HEK293 (cell line): Measurements from ENCODE around the gene TBC1D14.

Source experiments
- RBAK ChIP-seq: fragments of 450-650 bp; formaldehyde crosslinking; IDR thresholded peaks from 2 replicates; pipeline ENCODE4 v1.5.1; 2016; ENCODE audit warnings: missing biosample characterization, missing genetic modification characterization
- SP2 ChIP-seq: fragments of 450-650 bp; formaldehyde crosslinking; IDR thresholded peaks from 2 replicates; pipeline ENCODE4 v1.5.1; 2016; ENCODE audit warnings: missing biosample characterization, missing genetic modification characterization
- ZNF175 ChIP-seq: fragments of 450-650 bp; formaldehyde crosslinking; IDR thresholded peaks from 2 replicates; pipeline ENCODE4 v1.5.1; 2016; ENCODE audit warnings: missing biosample characterization, missing genetic modification characterization
- ZNF324 ChIP-seq: fragments of 450-650 bp; formaldehyde crosslinking; IDR thresholded peaks from 2 replicates; pipeline ENCODE4 v1.5.1; 2016; ENCODE audit warnings: missing biosample characterization, missing genetic modification characterization
- TF ChIP-seq, protein P1 (sequence below): fragments of 450-650 bp; formaldehyde crosslinking; IDR thresholded peaks from 2 replicates; pipeline ENCODE4 v1.5.1; 2016; ENCODE audit warnings: missing biosample characterization, missing genetic modification characterization
- TF ChIP-seq, protein P2 (sequence below): fragments of 450-650 bp; formaldehyde crosslinking; IDR thresholded peaks from 2 replicates; pipeline ENCODE4 v1.5.1; 2016; ENCODE audit warnings: missing biosample characterization, missing genetic modification characterization, low read depth

DNA sequence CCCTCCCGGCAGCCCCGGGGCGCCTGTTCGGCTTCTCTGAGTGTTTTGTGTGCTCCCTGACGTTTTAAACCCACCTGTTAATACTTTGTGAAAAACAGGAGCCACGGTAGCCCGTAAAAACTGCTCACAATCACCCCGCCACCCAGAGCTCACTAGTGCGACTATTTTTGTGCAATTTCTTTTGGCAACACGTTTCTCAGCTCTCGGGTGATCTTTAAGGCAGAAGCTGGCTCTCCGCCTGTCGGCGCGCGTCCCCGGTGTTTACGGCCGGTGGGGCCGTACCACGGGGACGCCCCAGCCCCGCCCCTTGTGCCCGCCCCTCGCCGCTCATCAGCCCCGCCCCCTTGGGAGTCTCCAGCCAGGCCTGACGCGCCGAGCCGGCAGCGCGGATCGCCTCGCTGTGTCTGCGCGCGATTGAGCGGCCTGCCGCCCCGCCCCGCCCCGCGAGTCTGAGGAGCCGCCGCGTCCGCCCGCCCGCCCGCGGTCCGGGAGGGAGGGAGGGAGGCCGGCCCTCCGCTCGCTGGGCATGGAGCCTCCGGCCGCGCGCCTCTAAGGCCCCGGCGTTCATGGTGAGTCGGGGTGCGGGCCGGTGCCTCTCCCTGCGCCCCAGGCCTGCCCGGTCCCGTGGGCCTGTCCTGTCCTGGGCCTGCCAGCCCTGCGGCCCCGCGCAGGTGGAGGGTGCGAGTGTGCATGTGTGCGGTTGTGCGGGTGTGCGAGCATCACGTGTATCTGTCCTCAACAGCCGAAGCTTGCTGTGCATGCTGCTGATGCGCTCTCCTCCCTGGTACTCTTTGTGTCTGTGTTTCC, 77.4 kb downstream of the TBC1D14 start:
- TF ChIP-seq, protein P1, sequence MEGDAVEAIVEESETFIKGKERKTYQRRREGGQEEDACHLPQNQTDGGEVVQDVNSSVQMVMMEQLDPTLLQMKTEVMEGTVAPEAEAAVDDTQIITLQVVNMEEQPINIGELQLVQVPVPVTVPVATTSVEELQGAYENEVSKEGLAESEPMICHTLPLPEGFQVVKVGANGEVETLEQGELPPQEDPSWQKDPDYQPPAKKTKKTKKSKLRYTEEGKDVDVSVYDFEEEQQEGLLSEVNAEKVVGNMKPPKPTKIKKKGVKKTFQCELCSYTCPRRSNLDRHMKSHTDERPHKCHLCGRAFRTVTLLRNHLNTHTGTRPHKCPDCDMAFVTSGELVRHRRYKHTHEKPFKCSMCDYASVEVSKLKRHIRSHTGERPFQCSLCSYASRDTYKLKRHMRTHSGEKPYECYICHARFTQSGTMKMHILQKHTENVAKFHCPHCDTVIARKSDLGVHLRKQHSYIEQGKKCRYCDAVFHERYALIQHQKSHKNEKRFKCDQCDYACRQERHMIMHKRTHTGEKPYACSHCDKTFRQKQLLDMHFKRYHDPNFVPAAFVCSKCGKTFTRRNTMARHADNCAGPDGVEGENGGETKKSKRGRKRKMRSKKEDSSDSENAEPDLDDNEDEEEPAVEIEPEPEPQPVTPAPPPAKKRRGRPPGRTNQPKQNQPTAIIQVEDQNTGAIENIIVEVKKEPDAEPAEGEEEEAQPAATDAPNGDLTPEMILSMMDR (tag by site-specific recombination), result no peak
- TF ChIP-seq SP2 (peak; percentile 63), ZNF324 (tag by site-specific recombination) (no peak), RBAK (tag by site-specific recombination) (no peak), ZNF175 (no peak)
- TF ChIP-seq, protein P2, sequence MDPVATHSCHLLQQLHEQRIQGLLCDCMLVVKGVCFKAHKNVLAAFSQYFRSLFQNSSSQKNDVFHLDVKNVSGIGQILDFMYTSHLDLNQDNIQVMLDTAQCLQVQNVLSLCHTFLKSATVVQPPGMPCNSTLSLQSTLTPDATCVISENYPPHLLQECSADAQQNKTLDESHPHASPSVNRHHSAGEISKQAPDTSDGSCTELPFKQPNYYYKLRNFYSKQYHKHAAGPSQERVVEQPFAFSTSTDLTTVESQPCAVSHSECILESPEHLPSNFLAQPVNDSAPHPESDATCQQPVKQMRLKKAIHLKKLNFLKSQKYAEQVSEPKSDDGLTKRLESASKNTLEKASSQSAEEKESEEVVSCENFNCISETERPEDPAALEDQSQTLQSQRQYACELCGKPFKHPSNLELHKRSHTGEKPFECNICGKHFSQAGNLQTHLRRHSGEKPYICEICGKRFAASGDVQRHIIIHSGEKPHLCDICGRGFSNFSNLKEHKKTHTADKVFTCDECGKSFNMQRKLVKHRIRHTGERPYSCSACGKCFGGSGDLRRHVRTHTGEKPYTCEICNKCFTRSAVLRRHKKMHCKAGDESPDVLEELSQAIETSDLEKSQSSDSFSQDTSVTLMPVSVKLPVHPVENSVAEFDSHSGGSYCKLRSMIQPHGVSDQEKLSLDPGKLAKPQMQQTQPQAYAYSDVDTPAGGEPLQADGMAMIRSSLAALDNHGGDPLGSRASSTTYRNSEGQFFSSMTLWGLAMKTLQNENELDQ (tag by site-specific recombination), result no peak
